Measurements from ENCODE around the gene MAST4. TPM values are rescaled to one million over a fixed set of nuclear protein-coding genes. Genes with fewer than 3 reads are reported as not detected.

Gene MAST4
- total RNA-seq, 1 donor from 2014 or later, result 10.4 TPM

DNA sequence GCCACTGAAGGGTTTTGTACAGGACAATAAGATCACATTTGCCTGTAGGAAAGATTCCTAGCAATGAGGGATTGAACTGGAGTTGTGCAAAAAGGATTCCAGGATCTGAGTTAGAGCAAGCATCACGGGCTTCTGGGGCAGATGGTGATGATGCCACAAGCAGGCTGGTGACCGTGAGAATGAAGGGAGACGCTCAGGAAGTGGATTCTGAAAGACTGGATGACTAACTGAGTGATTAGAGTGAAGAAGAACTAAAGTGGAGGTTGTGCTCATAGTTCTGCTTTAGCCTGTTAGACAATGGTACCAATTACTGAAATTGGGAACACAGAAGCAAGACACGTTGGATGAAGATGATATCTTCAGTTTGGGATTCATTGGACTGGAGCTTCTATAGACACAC is 432.2 kb downstream of the MAST4 start:
- Histone ChIP-seq H3K27ac (ENCODE audit: low read depth, low read length) (no peak overlapping the region), H3K9ac (ENCODE audit: low read depth in 1 of 3, low read length in 3 of 3) (no peak overlapping the region), H3K4me3 (ENCODE audit: low read length in 3 of 3) (no peak overlapping the region), H3K27me3 (ENCODE audit: control insufficient read depth in 3 of 3, insufficient read depth in 3 of 3, low read length in 3 of 3) (no peaks in the 10 kb centered on the region), H3K4me1 (ENCODE audit: control insufficient read depth in 3 of 3, insufficient read depth in 3 of 3, low read length in 3 of 3) (peaks cover 19 to 24% (median 23%) of the 10 kb centered on the region in 3 donors), H3K9me3 (ENCODE audit: control insufficient read depth in 3 of 3, low read length in 3 of 3) (no peaks in the 10 kb centered on the region), H3K36me3 (ENCODE audit: control insufficient read depth in 3 of 3, insufficient read depth in 3 of 3, low read length in 3 of 3) (no peaks in the 10 kb centered on the region)

- no peaks in the 10 kb centered on the region for H3K27me3 ChIP-seq (ENCODE audit: control insufficient read depth in 3 of 3, insufficient read depth in 3 of 3, low read length in 3 of 3)
- no peaks in the 10 kb centered on the region for H3K36me3 ChIP-seq (ENCODE audit: control insufficient read depth in 3 of 3, insufficient read depth in 3 of 3, low read length in 3 of 3)
- H3K4me3 ChIP-seq (ENCODE audit: low read length in 3 of 3), result no peak overlapping the region
- H3K9me3 ChIP-seq (ENCODE audit: control insufficient read depth in 3 of 3, low read length in 3 of 3), result no peaks in the 10 kb centered on the region
- peaks cover 24 to 29% (median 26%) of the 10 kb centered on the region in 3 donors for H3K4me1 ChIP-seq (ENCODE audit: control insufficient read depth in 3 of 3, insufficient read depth in 3 of 3, low read length in 3 of 3)
- no peak overlapping the region for H3K9ac ChIP-seq (ENCODE audit: low read depth in 1 of 3, low read length in 3 of 3)
- H3K27ac ChIP-seq (ENCODE audit: low read depth, low read length), result no peak overlapping the region
Observed at GRCh38 chr5:67028941-67029340, 432.7 kb downstream of the MAST4 start.

DNA sequence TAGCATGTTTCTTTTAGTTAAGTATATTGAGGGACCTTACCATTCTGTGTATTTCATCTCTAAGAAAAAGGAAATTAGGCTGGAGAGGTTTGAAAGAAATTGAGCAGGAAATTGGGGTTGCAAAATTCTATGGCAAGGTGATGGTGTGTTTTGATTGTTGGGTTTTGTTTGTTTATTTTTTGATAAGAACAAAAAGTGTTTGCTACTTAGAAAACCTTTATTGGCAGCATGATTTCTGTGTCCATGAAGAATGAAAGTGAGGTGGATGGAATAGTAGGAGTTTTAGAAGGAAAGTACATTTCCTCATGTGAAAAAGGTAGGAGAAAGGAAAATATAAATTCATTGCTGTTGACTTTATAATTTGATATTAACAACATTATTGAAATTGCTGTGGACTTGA is 433.3 kb downstream of the MAST4 start:
- Histone ChIP-seq H3K4me3 (ENCODE audit: low read length in 3 of 3) (no peak overlapping the region), H3K9ac (ENCODE audit: low read depth in 1 of 3, low read length in 3 of 3) (no peak overlapping the region), H3K9me3 (ENCODE audit: control insufficient read depth in 3 of 3, low read length in 3 of 3) (no peaks in the 10 kb centered on the region), H3K36me3 (ENCODE audit: control insufficient read depth in 3 of 3, insufficient read depth in 3 of 3, low read length in 3 of 3) (no peaks in the 10 kb centered on the region), H3K4me1 (ENCODE audit: control insufficient read depth in 3 of 3, insufficient read depth in 3 of 3, low read length in 3 of 3) (peaks cover 29% of the 10 kb centered on the region in 3 donors), H3K27me3 (ENCODE audit: control insufficient read depth in 3 of 3, insufficient read depth in 3 of 3, low read length in 3 of 3) (no peaks in the 10 kb centered on the region), H3K27ac (ENCODE audit: low read depth, low read length) (no peak overlapping the region)

DNA sequence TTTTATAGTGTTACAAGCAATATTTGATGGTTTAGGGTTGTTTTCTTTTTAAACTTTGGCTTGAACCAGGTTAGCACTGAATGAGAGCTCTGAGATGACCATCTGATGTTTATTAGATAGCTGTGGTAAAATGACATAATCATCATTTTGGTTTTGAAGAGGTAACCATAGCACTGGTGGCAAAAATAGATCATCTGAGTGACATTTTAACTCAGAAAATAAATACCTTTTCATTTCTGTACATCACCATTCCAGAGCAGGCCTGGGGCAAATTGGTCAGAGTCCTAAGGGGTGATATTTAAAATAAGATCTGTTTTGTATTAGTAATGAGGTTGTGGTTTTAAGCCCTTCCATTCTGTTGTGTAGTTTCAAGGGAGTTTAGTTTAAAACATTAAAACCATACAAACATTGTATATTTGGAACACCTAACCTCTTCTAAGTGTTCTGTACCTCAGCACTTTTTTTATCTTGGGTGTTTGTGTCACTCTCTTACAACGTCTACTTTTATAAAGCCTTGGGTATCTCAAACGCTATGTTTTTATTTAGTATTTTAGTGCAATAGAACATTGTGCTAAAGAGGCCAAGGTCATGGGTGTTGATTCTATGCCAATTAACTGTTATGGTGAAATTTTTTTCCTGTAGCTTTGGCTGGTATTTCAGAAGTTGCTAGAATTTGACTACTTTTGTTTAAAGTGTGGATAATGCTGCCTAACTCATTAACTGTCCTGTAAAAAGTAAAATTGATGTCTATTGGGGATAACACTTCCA is 434.3 kb downstream of the MAST4 start:
- H3K4me3 ChIP-seq (ENCODE audit: low read length in 3 of 3), result no peak overlapping the region
- H3K27me3 ChIP-seq (ENCODE audit: control insufficient read depth in 3 of 3, insufficient read depth in 3 of 3, low read length in 3 of 3), result no peaks in the 10 kb centered on the region
- no peak overlapping the region for H3K9ac ChIP-seq (ENCODE audit: low read depth in 1 of 3, low read length in 3 of 3)
- peak overlapping the region; percentile 72 for H3K27ac ChIP-seq (ENCODE audit: low read depth, low read length)
- no peaks in the 10 kb centered on the region for H3K36me3 ChIP-seq (ENCODE audit: control insufficient read depth in 3 of 3, insufficient read depth in 3 of 3, low read length in 3 of 3)
- no peaks in the 10 kb centered on the region for H3K9me3 ChIP-seq (ENCODE audit: control insufficient read depth in 3 of 3, low read length in 3 of 3)
- peaks cover 29 to 36% (median 31%) of the 10 kb centered on the region in 3 donors for H3K4me1 ChIP-seq (ENCODE audit: control insufficient read depth in 3 of 3, insufficient read depth in 3 of 3, low read length in 3 of 3)

GRCh38 chr5:67031057-67031443 is 434.9 kb downstream of the MAST4 start:
- no peaks in the 10 kb centered on the region for H3K36me3 ChIP-seq (ENCODE audit: control insufficient read depth in 3 of 3, insufficient read depth in 3 of 3, low read length in 3 of 3)
- peak overlapping the region; percentile 72 for H3K27ac ChIP-seq (ENCODE audit: low read depth, low read length)
- no peaks in the 10 kb centered on the region for H3K9me3 ChIP-seq (ENCODE audit: control insufficient read depth in 3 of 3, low read length in 3 of 3)
- no peaks in the 10 kb centered on the region for H3K27me3 ChIP-seq (ENCODE audit: control insufficient read depth in 3 of 3, insufficient read depth in 3 of 3, low read length in 3 of 3)
- no peak overlapping the region for H3K4me3 ChIP-seq (ENCODE audit: low read length in 3 of 3)
- peaks cover 29 to 41% (median 34%) of the 10 kb centered on the region in 3 donors for H3K4me1 ChIP-seq (ENCODE audit: control insufficient read depth in 3 of 3, insufficient read depth in 3 of 3, low read length in 3 of 3)
- no peak overlapping the region for H3K9ac ChIP-seq (ENCODE audit: low read depth in 1 of 3, low read length in 3 of 3)

DNA sequence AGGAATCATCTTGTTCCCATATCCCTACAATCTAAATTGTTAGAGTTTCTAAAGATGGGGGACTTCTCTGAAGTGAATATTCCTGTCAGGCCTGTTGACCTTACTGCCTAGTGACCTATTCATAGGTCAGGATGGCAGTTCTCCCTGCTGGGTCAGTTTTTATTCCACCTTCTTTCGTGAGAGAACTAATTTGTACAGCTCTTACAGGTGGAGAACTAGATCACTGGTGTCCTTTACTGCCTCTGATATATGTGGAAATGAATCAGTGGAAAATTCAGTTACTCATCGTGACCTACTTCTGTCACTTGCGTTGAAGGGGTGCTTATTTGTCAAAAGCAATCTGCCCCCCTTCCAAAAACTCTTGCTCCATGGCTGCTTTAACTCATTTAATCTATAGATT is 435.5 kb downstream of the MAST4 start:
- H3K27ac ChIP-seq (ENCODE audit: low read depth, low read length), result peak overlapping the region; percentile 72
- H3K4me1 ChIP-seq (ENCODE audit: control insufficient read depth in 3 of 3, insufficient read depth in 3 of 3, low read length in 3 of 3), result peaks cover 29 to 41% (median 34%) of the 10 kb centered on the region in 3 donors
- no peak overlapping the region for H3K4me3 ChIP-seq (ENCODE audit: low read length in 3 of 3)
- no peaks in the 10 kb centered on the region for H3K9me3 ChIP-seq (ENCODE audit: control insufficient read depth in 3 of 3, low read length in 3 of 3)
- H3K36me3 ChIP-seq (ENCODE audit: control insufficient read depth in 3 of 3, insufficient read depth in 3 of 3, low read length in 3 of 3), result no peaks in the 10 kb centered on the region
- H3K27me3 ChIP-seq (ENCODE audit: control insufficient read depth in 3 of 3, insufficient read depth in 3 of 3, low read length in 3 of 3), result no peaks in the 10 kb centered on the region
- H3K9ac ChIP-seq (ENCODE audit: low read depth in 1 of 3, low read length in 3 of 3), result peak overlapping the region in 1 of 3 donors; percentile 25

GRCh38 chr5:67032921-67033664 is 436.9 kb downstream of the MAST4 start:
- Histone ChIP-seq H3K36me3 (ENCODE audit: control insufficient read depth in 3 of 3, insufficient read depth in 3 of 3, low read length in 3 of 3) (no peaks in the 10 kb centered on the region), H3K4me1 (ENCODE audit: control insufficient read depth in 3 of 3, insufficient read depth in 3 of 3, low read length in 3 of 3) (peaks cover 29 to 45% (median 34%) of the 10 kb centered on the region in 3 donors), H3K27ac (ENCODE audit: low read depth, low read length) (peak overlapping the region; percentile 72), H3K9me3 (ENCODE audit: control insufficient read depth in 3 of 3, low read length in 3 of 3) (no peaks in the 10 kb centered on the region), H3K9ac (ENCODE audit: low read depth in 1 of 3, low read length in 3 of 3) (peak overlapping the region in 2 of 3 donors; percentile 23 to 25), H3K27me3 (ENCODE audit: control insufficient read depth in 3 of 3, insufficient read depth in 3 of 3, low read length in 3 of 3) (no peaks in the 10 kb centered on the region), H3K4me3 (ENCODE audit: low read length in 3 of 3) (no peak overlapping the region)

- Histone ChIP-seq H3K27ac (ENCODE audit: low read depth, low read length) (peak overlapping the region; percentile 67), H3K27me3 (ENCODE audit: control insufficient read depth in 3 of 3, insufficient read depth in 3 of 3, low read length in 3 of 3) (no peaks in the 10 kb centered on the region), H3K4me1 (ENCODE audit: control insufficient read depth in 3 of 3, insufficient read depth in 3 of 3, low read length in 3 of 3) (peaks cover 29 to 46% (median 36%) of the 10 kb centered on the region in 3 donors), H3K36me3 (ENCODE audit: control insufficient read depth in 3 of 3, insufficient read depth in 3 of 3, low read length in 3 of 3) (no peaks in the 10 kb centered on the region), H3K9me3 (ENCODE audit: control insufficient read depth in 3 of 3, low read length in 3 of 3) (no peaks in the 10 kb centered on the region), H3K9ac (ENCODE audit: low read depth in 1 of 3, low read length in 3 of 3) (peak overlapping the region in 2 of 3 donors; percentile 23 to 28), H3K4me3 (ENCODE audit: low read length in 3 of 3) (peak overlapping the region in 2 of 3 donors; percentile 2 to 16)
Observed at GRCh38 chr5:67033880-67034651, 437.9 kb downstream of the MAST4 start.

DNA sequence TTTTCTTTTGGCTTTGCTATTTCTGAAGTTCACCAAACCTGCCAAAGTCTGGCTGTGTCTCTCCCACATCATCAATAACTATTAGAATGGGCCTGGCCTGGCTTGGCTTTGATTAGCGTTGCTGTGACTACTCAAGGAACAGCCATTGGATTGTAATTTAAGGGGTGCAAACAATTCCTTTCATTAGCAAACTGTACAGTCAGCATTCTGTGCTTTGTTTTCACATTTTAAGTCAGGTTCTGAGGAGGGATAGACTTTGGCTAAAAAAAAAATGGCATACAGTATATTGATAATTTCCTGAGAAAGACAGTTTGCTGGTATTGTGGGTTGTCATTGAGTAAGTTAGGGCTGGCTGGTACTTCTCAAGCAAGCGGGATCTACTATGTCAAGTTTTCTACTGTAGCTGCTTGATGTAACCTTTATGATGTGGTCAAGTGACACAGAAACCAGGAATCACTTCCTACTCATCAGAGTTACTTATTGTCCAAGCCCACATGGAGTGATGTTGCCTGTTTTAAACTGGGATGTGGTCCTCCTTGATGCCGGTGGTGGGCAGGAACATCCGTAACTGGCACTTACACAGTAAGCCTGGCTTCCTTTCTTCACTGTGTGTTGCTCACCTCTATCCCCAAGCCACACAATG is 439.0 kb downstream of the MAST4 start:
- no peak overlapping the region for H3K4me3 ChIP-seq (ENCODE audit: low read length in 3 of 3)
- no peak overlapping the region for H3K9ac ChIP-seq (ENCODE audit: low read depth in 1 of 3, low read length in 3 of 3)
- H3K4me1 ChIP-seq (ENCODE audit: control insufficient read depth in 3 of 3, insufficient read depth in 3 of 3, low read length in 3 of 3), result peaks cover 32 to 51% (median 40%) of the 10 kb centered on the region in 3 donors
- no peaks in the 10 kb centered on the region for H3K36me3 ChIP-seq (ENCODE audit: control insufficient read depth in 3 of 3, insufficient read depth in 3 of 3, low read length in 3 of 3)
- H3K27me3 ChIP-seq (ENCODE audit: control insufficient read depth in 3 of 3, insufficient read depth in 3 of 3, low read length in 3 of 3), result no peaks in the 10 kb centered on the region
- H3K9me3 ChIP-seq (ENCODE audit: control insufficient read depth in 3 of 3, low read length in 3 of 3), result no peaks in the 10 kb centered on the region
- H3K27ac ChIP-seq (ENCODE audit: low read depth, low read length), result no peak overlapping the region
